SW 1271 (cell line): ENCODE results near the gene ZNF532.
"Not testable (repeated sequence)": the region's sequence is repeated elsewhere in the genome, so short reads cannot be mapped to it uniquely, and the experiment has no call there.

Experiments
- DNase-seq, 2 experiments: peaks; one replicate each; lab custom pipeline; 2025; lab: John Stamatoyannopoulos, UW

ZNF532 gene

GRCh38 chr18:59005262-59005661, 140.6 kb downstream of the ZNF532 start:
- DNase-seq, result peak; percentile 22 to 82

GRCh38 chr18:59006461-59007067, 141.9 kb downstream of the ZNF532 start:
- no peak for DNase-seq

GRCh38 chr18:59008302-59008974, 143.8 kb downstream of the ZNF532 start:
- DNase-seq, result peak in 1 of 2 experiments; percentile 74

GRCh38 chr18:59009846-59010245, 145.2 kb downstream of the ZNF532 start:
- DNase-seq, result no peak

GRCh38 chr18:59011289-59011688, 146.6 kb downstream of the ZNF532 start:
- no peak for DNase-seq

- DNase-seq, result no peak
Measured at GRCh38 chr18:59011786-59012185, 147.1 kb downstream of the ZNF532 start.

- DNase-seq, result no peak
Measured at GRCh38 chr18:59012815-59013705, 148.4 kb downstream of the ZNF532 start.

GRCh38 chr18:59013744-59014143, 149.1 kb downstream of the ZNF532 start:
- no peak for DNase-seq

GRCh38 chr18:59015531-59016152, 151.0 kb downstream of the ZNF532 start:
- DNase-seq, result no peak

GRCh38 chr18:59021500-59021899, 156.8 kb downstream of the ZNF532 start:
- no peak for DNase-seq

- DNase-seq, result no peak
Measured at GRCh38 chr18:59022167-59022945, 157.7 kb downstream of the ZNF532 start.

- no peak for DNase-seq
Measured at GRCh38 chr18:59024829-59025228, 160.2 kb downstream of the ZNF532 start.

GRCh38 chr18:59025532-59025931, 160.9 kb downstream of the ZNF532 start:
- DNase-seq, result not testable (repeated sequence)

- no peak for DNase-seq
Measured at GRCh38 chr18:59026364-59026763, 161.7 kb downstream of the ZNF532 start.

GRCh38 chr18:59026831-59027410, 162.2 kb downstream of the ZNF532 start:
- DNase-seq, result no peak

GRCh38 chr18:59029663-59030429, 165.2 kb downstream of the ZNF532 start:
- no peak for DNase-seq

GRCh38 chr18:59032308-59032707, 167.6 kb downstream of the ZNF532 start:
- no peak for DNase-seq

GRCh38 chr18:59033359-59033758, 168.7 kb downstream of the ZNF532 start:
- no peak for DNase-seq

GRCh38 chr18:59033974-59034373, 169.3 kb downstream of the ZNF532 start:
- no peak for DNase-seq

GRCh38 chr18:59035591-59035990, 170.9 kb downstream of the ZNF532 start:
- DNase-seq, result no peak
